NT2/D1 (cell line): ENCODE data around the gene ZNF644.
"Not testable (repeated sequence)": the region's sequence is repeated elsewhere in the genome, so short reads cannot be mapped to it uniquely, and the experiment has no call there.

Source experiments
- SUZ12 ChIP-seq: IDR thresholded peaks from 2 replicates; pipeline ENCODE4 v1.6.1; 2011; ENCODE audit not compliant: insufficient read length, insufficient read depth; ENCODE audit errors: extremely low read depth
- YY1 ChIP-seq: IDR thresholded peaks from 2 replicates; pipeline ENCODE4 v1.6.1; 2011; ENCODE audit not compliant: insufficient read length, insufficient read depth
- ZNF274 ChIP-seq: IDR thresholded peaks from 2 replicates; pipeline ENCODE4 v1.6.1; 2011; ENCODE audit warnings: mild to moderate bottlenecking, low read depth, low read length

DNA sequence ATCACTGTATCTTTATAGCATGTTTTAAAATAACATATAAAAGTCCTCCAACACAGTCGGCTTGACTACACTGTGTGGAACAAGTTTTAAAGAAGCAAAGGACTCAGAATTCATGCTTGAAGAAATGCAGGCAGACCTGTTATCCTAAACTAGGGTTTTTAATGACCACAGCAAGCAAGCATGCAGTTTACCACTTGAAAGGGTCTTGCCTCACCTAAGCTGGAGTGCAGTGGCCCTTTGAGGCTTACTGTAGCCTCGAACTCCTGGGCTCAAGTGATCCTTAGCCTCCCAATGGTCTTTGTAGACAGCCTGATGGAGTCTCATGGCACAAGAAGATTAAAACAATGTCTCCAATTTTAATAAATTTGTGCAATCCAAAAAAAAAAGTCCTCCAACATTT, 27.7 kb upstream of the ZNF644 start:
- not testable (repeated sequence) for TF ChIP-seq ZNF274, YY1, SUZ12
